Prostate gland (tissue), 2 donors: ENCODE measurements around the gene MRPL23.

ENCODE experiments used
- POLR2A ChIP-seq: fragments of 450-650 bp; IDR thresholded peaks from one replicate; pipeline ENCODE4 v1.6.1; 2016; ENCODE audit warnings: antibody characterized with exemption, mild to moderate bottlenecking
- POLR2AphosphoS5 ChIP-seq: sonication (generic); formaldehyde crosslinking; IDR thresholded peaks from one replicate; pipeline ENCODE4 v1.6.1; 2017; ENCODE audit warnings: antibody characterized with exemption
- TF ChIP-seq, protein P1 (sequence below), 4 experiments: fragments of 200-600 bp in 2 of 4; fragments of 450-650 bp in 2 of 4; sonication (generic) in 2 of 4; IDR thresholded peaks; 1 replicate in 3 of 4; 2 replicates in 1 of 4; pipeline ENCODE4 v1.5.1; 2016 to 2019; ENCODE audit warnings: antibody characterized with exemption in 4 of 4, mild to moderate bottlenecking in 2 of 4, moderate library complexity in 2 of 4

- TF ChIP-seq, protein P1, sequence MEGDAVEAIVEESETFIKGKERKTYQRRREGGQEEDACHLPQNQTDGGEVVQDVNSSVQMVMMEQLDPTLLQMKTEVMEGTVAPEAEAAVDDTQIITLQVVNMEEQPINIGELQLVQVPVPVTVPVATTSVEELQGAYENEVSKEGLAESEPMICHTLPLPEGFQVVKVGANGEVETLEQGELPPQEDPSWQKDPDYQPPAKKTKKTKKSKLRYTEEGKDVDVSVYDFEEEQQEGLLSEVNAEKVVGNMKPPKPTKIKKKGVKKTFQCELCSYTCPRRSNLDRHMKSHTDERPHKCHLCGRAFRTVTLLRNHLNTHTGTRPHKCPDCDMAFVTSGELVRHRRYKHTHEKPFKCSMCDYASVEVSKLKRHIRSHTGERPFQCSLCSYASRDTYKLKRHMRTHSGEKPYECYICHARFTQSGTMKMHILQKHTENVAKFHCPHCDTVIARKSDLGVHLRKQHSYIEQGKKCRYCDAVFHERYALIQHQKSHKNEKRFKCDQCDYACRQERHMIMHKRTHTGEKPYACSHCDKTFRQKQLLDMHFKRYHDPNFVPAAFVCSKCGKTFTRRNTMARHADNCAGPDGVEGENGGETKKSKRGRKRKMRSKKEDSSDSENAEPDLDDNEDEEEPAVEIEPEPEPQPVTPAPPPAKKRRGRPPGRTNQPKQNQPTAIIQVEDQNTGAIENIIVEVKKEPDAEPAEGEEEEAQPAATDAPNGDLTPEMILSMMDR (IDR thresholded peaks at IDR 0.05): no peak
- TF ChIP-seq POLR2A (no peak), POLR2AphosphoS5 (no peak)
These were observed 19.9 kb upstream of the MRPL23 start for GRCh38 chr11:1927026-1927847.
